Body of pancreas (tissue), 4 donors: ENCODE measurements around the gene CDH20.

Experiments used
- POLR2A ChIP-seq, 3 donors: fragments of 450-650 bp; IDR thresholded peaks; one replicate each; pipeline ENCODE4 v1.6.1; 2016; ENCODE audit warnings: antibody characterized with exemption in 3 of 3, mild to moderate bottlenecking in 2 of 3
- TF ChIP-seq, protein P1 (sequence below), 7 experiments: fragments of 450-650 bp in 4 of 7; fragments of 200-600 bp in 3 of 7; sonication (generic) in 3 of 7; IDR thresholded peaks; one replicate each; pipeline ENCODE4 v1.5.1; 2016 to 2019; ENCODE audit warnings: antibody characterized with exemption in 7 of 7

- TF ChIP-seq, protein P1, sequence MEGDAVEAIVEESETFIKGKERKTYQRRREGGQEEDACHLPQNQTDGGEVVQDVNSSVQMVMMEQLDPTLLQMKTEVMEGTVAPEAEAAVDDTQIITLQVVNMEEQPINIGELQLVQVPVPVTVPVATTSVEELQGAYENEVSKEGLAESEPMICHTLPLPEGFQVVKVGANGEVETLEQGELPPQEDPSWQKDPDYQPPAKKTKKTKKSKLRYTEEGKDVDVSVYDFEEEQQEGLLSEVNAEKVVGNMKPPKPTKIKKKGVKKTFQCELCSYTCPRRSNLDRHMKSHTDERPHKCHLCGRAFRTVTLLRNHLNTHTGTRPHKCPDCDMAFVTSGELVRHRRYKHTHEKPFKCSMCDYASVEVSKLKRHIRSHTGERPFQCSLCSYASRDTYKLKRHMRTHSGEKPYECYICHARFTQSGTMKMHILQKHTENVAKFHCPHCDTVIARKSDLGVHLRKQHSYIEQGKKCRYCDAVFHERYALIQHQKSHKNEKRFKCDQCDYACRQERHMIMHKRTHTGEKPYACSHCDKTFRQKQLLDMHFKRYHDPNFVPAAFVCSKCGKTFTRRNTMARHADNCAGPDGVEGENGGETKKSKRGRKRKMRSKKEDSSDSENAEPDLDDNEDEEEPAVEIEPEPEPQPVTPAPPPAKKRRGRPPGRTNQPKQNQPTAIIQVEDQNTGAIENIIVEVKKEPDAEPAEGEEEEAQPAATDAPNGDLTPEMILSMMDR (IDR thresholded peaks at IDR 0.05), result no peak
- no peak for TF ChIP-seq POLR2A (IDR thresholded peaks at IDR 0.05)
These were observed 212.3 kb downstream of the CDH20 start for GRCh38 chr18:61545281-61546245.
